Measurements from ENCODE around the gene RAD51. TPM values are rescaled to one million over a fixed set of nuclear protein-coding genes. Genes with fewer than 3 reads are reported as not detected.
"Not testable (repeated sequence)": the region's sequence is repeated elsewhere in the genome, so short reads cannot be mapped to it uniquely, and the experiment has no call there.

The RAD51 gene
- total RNA-seq, 4 donors from 2014 or later, result 0.51 to 7.7 (median 1.3) TPM; not detected in 1

DNA sequence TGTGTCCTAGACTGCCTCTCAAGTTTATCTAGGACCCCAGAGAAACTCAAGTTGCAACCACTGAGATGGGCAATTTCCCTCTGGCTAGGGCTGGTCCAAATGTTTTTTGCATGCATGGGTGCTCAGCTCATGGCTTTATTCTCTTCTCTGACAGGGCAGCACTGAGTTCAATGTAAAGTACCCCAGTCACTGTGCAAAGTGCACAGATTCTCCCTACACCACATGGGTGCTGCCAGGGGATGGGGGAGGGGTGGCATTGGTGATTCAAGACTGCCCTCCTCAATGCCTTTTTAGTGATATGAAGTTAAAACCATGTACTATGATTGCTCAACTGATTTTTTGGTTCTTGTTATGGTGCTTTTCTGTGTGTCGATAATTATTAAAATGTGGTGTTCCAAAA, 14.8 kb upstream of the RAD51 start:
- Histone ChIP-seq H3K27me3 (no peaks in the 10 kb centered on the region), H3K9me3 (no peaks in the 10 kb centered on the region), H3K4me1 (no peaks in the 10 kb centered on the region), H3K4me3 (no peak overlapping the region), H3K36me3 (no peaks in the 10 kb centered on the region), H3K27ac (no peak overlapping the region)
- intact Hi-C loops (cut with DNase I; ENCODE audit: low total_unique reads), result no loop called here
- TF ChIP-seq, protein P1, sequence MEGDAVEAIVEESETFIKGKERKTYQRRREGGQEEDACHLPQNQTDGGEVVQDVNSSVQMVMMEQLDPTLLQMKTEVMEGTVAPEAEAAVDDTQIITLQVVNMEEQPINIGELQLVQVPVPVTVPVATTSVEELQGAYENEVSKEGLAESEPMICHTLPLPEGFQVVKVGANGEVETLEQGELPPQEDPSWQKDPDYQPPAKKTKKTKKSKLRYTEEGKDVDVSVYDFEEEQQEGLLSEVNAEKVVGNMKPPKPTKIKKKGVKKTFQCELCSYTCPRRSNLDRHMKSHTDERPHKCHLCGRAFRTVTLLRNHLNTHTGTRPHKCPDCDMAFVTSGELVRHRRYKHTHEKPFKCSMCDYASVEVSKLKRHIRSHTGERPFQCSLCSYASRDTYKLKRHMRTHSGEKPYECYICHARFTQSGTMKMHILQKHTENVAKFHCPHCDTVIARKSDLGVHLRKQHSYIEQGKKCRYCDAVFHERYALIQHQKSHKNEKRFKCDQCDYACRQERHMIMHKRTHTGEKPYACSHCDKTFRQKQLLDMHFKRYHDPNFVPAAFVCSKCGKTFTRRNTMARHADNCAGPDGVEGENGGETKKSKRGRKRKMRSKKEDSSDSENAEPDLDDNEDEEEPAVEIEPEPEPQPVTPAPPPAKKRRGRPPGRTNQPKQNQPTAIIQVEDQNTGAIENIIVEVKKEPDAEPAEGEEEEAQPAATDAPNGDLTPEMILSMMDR (IDR thresholded peaks at IDR 0.05), result no peak
- TF ChIP-seq POLR2A (IDR thresholded peaks at IDR 0.05), result no peak
- DNase-seq, result no peak

DNA sequence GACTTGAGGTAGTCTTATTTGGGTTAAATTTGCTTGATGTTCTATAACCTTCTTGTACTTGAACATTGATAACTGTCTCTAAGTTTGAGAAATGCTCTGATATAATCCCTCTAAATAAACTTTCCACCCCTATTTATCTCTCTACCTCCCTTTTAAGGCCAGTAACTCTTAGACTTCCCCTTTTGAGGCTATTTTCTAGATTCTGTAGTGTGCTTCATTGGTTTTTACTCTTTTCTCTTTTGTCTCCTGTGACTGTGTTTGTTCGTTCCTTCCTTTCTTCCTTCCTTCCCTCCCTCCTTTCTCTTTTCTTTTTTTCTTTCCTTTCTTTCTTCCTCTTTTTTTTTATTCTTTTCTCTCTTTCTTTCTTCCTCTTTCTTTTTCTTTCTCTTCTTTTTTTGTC, 14.0 kb upstream of the RAD51 start:
- intact Hi-C loops (cut with DNase I; ENCODE audit: low total_unique reads); H3K27ac ChIP-seq; H3K36me3 ChIP-seq; H3K27me3 ChIP-seq; H3K9me3 ChIP-seq; H3K4me1 ChIP-seq; DNase-seq; H3K4me3 ChIP-seq: not testable (repeated sequence)

DNA sequence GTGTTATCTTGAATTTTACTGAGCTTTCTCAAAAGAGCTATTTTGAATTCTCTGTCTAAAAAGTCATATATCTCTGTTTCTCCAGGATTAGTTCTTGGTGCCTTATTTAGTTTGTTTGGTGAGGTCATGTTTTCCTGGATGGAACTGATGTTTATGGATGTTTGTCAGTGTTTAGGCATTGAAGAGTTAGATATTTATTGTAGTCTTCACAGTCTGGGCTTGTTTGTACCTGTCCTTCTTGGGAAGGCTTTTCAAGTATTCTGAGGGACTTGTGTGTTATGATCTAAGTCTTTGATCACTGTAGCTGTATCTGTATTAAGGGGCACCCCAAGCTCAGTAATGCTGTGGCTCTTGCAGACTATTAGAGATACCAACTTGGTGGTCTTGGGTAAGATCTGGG, 10.6 kb upstream of the RAD51 start:
- Histone ChIP-seq H3K9me3 (no peaks in the 10 kb centered on the region), H3K4me3 (no peak overlapping the region), H3K36me3 (no peaks in the 10 kb centered on the region), H3K4me1 (no peaks in the 10 kb centered on the region), H3K27ac (no peak overlapping the region), H3K27me3 (no peaks in the 10 kb centered on the region)
- TF ChIP-seq, protein P1 (IDR thresholded peaks at IDR 0.05), result no peak
- DNase-seq, result no peak
- intact Hi-C loops (cut with DNase I; ENCODE audit: low total_unique reads), result no loop called here

DNA sequence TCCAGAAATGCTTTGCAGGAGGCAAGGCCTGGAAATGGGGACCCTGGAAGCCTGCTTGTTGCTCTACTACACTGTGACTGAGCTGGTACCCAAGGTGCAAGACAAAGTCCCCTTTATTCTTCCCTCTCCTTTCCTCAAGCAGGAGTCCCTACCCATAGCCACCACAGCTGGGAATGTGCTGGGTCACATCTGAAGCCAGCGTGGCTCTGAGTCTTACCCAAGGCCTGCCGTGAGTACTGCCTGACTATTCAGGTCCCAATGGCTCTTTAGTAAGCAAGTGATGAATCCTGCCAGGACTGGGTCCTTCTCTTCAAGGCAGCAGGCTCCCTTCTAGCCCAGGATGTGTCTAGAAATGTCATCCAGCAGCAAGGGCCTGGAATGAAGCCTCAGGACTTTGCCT, 9.6 kb upstream of the RAD51 start:
- no peak for TF ChIP-seq POLR2A (IDR thresholded peaks at IDR 0.05)
- TF ChIP-seq, protein P1 (IDR thresholded peaks at IDR 0.05), result no peak
- H3K27ac ChIP-seq, result no peak overlapping the region
- intact Hi-C loops (cut with DNase I; ENCODE audit: low total_unique reads), result no loop called here

DNA sequence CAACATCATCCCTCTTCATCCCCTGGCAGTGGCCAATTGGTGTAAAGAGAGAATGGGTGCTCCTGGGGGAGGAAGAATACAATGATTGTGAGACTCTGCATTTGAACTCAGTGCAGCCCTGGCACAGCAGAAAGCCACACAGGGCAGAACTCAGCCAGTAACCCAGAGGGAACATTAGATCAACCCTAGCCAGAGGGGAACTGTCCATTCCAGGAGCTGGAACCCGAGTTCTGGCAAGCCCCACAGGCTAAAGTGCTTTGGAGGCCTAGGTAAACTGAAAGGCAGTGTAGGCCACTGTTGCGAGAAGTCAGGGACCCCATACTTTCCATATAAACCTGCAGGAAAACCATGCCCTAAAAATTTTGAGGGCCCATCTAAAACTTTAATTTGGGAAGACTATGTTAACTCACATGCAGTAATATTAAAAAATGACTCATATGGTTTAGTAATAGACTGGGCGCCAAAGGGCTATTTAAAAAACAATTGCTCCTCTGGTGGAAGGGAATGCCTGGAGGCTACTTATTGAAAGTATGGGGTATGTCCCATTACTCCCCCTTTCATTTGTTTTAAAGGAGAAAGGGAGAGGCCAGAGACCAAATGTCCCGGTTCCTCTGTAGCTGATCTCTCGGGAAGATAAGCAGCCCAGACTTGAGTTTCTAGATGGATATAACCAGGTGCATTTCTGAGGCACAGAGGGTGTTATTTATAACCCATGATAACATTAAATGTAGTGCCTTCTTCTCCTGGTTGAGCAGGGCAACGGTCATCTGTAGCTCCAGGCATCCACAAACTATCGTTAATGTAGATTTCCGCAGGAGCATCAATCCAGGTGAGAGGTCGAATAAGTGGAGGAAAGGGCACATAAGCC, 5.8 kb upstream of the RAD51 start:
- Histone ChIP-seq H3K4me3 (no peak overlapping the region), H3K9me3 (no peaks in the 10 kb centered on the region), H3K27me3 (no peaks in the 10 kb centered on the region), H3K27ac (no peak overlapping the region), H3K36me3 (no peaks in the 10 kb centered on the region), H3K4me1 (peaks cover 0 to 6% of the 10 kb centered on the region in 2 donors)
- intact Hi-C loops (cut with DNase I; ENCODE audit: low total_unique reads), result no loop called here
- TF ChIP-seq, protein P1 (IDR thresholded peaks at IDR 0.05), result no peak
- TF ChIP-seq POLR2A (IDR thresholded peaks at IDR 0.05), result no peak
- no peak for DNase-seq

More for the DNA sequence above, 9.6 kb upstream of the RAD51 start:
- H3K4me3 ChIP-seq, result no peak overlapping the region
- no peaks in the 10 kb centered on the region for H3K4me1 ChIP-seq
- DNase-seq, result no peak
- no peaks in the 10 kb centered on the region for H3K36me3 ChIP-seq
- no peaks in the 10 kb centered on the region for H3K27me3 ChIP-seq
- no peaks in the 10 kb centered on the region for H3K9me3 ChIP-seq
